ENCODE results near the gene PICK1.

The PICK1 gene

GRCh38 chr22:38087855-38088254, 30.7 kb downstream of the PICK1 start:
- DNase-seq (ENCODE audit: low read depth, low spot score) = no peak

GRCh38 chr22:38088629-38089473, 31.6 kb downstream of the PICK1 start:
- no peak for DNase-seq (ENCODE audit: low read depth, low spot score)

DNA sequence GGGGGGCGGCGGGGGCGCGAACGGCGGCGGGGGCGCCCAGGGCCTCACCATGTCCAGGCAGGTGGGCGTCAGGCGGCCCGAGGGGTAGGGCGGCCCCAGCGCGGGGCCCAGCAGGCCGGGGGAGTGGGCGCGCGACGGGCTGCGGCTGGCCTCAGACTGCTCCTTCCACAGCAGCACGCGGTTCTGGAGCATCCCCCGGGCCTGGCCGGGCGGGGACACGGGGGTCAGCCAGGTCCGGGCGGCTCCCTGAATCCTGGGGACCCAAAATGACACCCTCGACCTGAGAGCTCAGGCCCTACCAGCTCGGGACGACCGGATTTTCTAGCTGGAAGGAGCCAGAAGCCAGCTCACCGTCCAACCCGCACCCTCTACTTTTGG, 32.3 kb downstream of the PICK1 start:
- DNase-seq (ENCODE audit: low read depth, low spot score) = no peak

- DNase-seq (ENCODE audit: low read depth, low spot score) = no peak
Measured at GRCh38 chr22:38097058-38097457, 39.9 kb downstream of the PICK1 start.

GRCh38 chr22:38097557-38098409, 40.6 kb downstream of the PICK1 start:
- no peak for DNase-seq (ENCODE audit: low read depth, low spot score)

DNA sequence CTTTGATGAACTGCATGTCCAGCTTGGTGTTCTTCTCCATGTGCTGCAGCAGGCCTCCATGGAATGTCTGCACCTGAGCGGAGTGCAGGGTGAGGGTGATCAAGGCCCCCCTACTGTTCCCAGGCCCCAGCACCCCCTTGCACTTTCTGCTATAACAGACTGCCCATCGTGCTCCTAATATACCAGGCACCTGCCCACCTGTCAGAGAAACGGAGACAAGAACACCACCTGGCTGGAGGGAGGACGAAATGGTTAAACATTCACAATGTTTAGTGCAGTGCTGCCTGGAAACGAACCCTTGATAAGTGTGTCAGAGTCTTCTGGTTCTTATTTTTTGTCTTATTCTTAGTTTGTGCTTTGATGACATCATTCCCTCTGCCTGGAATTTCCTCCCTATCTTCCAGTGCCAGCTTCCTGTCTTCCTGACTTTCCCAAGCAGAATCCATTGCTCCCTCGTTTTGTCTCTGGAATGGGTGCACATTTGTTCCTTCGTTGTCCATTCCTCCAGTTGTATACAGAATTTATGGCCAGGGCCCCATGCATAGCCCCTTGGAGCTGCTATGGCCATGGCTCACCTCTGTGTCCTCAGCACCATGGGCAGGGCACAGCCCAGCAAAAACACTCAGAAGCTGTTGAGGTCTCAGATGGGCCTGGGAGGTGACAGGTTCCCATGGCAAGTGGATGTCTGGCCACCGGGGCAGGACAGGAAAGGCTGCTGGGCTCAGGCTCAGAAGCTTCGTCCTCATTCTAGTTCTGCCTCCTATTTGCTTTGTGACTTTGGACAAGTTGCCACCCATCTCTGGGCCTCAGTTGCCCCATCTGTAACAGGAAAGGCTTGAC, 41.4 kb downstream of the PICK1 start:
- DNase-seq (ENCODE audit: low read depth, low spot score) = no peak

DNA sequence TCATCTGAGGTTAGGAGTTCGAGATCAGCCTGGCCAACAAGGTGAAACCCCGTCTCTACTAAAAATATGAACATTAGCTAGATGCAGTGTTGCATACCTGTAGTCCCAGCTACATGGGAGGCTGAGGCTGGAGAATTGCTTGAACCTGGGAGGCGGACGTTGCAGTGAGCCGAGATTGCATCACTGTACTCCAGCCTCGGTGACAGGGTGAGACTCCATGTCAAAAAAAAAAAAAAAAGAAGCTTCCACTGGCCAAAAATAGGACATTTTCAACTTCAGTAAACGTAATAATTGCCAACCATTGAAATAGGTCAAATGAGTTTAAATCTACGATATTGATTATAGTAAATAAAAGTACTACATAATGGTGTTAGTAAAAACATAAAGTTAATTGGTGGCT, 46.4 kb downstream of the PICK1 start:
- DNase-seq (ENCODE audit: low read depth, low spot score) = no peak

GRCh38 chr22:38104084-38104483, 46.9 kb downstream of the PICK1 start:
- no peak for DNase-seq (ENCODE audit: low read depth, low spot score)

DNA sequence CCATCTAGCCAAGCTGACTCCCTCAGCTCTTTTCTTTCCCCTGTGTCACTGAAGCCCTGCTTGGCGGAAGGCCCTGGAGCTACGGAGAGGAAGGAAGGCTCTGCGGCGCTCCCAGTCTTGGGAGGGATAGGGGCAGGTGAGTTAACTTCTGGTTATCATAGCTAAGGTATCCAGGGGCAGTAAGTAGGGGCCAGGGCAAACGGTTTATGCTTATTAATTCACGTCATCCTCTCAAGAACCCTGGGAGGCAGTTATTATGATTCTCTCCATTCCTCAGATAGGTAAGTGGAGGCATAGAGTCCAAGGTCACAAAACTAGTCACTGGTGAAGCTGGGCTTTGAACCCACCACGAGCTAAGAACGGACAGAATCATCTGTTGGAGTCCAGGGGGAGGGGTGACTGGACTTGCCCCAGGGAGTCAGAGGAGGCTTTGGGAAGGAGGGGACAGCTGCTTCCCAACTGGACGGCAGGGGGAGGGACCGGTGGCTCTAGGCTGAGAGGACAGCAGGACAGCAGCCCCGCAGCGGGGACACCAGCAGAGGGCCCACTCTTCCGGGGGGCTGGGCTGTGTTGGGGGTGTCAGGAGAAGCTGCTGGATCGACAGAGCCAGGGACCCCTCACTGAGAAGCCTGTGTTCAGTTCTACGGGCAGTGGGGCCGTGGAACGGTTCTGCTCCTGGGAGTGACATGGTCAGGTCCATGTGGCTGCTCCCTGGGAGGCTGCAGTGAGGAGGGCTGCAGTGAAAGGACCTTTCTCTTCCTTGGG, 49.8 kb downstream of the PICK1 start:
- no peak for DNase-seq (ENCODE audit: low read depth, low spot score)

- DNase-seq (ENCODE audit: low read depth, low spot score) = no peak
Measured at GRCh38 chr22:38107692-38108515, 50.7 kb downstream of the PICK1 start.

GRCh38 chr22:38108561-38109319, 51.5 kb downstream of the PICK1 start:
- no peak for DNase-seq (ENCODE audit: low read depth, low spot score)

DNA sequence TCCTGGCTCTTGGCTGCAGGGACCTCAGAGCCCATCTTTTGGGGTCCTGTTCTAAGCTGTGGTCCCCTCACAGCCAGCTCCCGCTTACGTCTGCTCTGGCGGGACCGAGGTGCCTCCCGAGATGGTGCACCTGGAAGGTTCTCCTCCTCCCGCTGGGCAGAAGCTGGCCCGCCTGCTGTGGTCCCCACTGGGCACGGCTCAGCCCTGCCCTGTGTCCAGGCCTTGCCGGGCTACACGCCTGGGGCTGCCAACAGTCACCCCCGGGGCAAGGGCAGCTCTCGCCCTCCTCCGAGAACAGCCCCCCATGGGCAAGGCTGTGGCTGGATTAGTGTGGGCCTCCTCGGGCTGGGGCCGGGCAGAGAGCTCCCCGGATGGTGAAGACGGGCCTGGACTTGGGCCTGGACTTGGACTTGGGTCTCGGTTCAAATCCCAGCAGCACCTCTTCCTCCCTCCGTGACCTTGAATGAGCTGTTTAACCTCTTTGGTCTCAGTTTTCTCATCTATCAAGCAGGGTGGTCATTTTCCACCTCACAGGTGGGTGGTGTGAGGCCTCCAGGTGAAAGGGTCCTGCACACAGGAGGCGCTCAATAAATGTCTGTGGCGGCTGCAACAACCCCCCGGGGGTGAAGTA, 52.3 kb downstream of the PICK1 start:
- no peak for DNase-seq (ENCODE audit: low read depth, low spot score)

- no peak for DNase-seq (ENCODE audit: low read depth, low spot score)
Measured at GRCh38 chr22:38110008-38110862, 53.0 kb downstream of the PICK1 start, which contains the start of gene BAIAP2L2. Gene BAIAP2L2, minus strand, starts transcription at chr22:38110684. Its CDS starts 159 bp downstream, at chr22:38110525.

DNA sequence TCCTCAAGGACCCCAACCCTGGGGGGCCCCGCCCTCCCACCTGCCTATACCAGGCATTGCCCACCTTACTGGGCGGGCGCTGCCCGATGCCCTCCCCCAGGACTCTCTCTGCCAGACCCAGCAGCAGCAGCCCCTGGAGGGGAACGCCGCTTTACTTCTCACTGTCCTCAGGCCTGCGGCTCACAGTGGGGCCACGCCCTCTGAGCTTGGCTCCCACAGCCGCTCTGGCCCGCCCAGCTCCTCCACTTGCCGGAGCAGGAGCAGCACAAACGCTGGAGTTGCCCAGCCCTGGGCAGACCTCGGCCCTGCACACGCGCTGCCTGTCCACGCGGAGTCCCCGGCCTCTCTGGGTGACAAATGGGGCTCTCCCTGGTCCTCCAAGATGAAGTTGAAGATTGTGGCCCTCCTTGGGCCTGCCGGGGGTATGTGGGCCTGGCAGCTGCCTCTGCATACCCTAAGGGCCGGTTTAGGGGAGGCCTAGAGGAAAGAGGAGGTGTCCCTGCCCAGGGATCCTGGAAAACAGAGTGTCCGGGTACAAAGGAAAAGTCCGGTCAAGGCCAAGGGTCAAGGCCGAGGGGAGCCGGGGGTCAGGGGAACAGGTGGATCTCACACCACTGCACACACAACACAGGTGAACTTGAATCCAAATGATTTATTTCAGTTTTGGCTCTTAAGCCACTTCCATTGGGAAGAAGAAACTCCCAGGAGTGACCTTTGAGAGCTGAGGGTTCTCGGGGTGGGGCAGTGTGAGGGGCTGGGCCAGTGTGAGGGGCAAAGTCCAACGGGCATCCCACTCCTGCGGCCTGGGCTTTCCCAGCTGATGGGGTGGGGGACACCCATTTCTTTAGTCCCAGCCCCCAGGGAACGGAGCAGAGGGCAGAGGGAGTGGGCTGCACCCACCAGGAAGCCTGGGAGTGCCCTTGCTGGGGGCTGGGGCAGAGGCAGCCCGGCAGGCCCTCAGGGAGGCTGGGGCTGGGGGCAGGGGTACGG, 54.0 kb downstream of the PICK1 start:
- no peak for DNase-seq (ENCODE audit: low read depth, low spot score)

DNA sequence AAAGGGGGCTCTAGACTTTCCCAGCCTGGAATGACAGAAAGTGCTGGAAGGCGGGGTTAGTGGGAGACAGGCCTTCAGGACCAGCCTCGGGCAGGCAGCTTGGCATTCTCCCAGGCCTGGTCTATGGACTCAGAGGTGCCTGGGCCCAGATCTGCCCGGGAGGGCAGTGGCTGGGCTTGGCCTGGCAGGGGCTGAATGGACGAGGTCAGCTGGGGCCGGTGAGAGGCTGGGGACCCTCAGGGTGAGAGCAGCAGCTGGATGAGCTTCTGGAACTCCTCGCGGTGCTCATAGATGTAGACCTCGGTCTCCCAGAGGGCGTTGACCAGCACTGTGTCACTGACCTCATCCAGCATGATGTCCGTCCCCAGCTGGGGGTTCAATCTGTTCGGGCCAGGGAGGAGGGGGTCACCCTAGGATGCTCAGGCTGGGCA, 54.7 kb downstream of the PICK1 start:
- no peak for DNase-seq (ENCODE audit: low read depth, low spot score)

DNA sequence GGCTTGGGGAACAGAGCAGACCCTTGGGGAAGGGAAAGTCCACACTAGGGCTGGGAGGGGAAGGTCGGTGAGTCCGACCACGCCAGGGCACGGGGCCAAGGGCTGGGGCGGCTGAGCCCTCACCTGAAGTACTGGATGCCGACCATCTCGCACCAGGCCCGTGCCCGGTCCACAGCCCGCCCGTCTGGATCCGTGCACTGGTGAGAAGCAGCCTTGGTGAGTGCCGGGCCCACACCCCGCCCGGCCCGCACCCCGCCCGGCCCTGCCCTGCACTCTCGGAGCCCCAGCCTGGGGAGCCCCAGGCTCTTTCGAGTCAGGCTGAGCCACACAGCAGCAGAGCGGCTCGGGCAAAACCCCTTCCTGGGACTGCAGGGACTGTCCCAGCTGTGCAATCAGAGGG, 55.2 kb downstream of the PICK1 start:
- no peak for DNase-seq (ENCODE audit: low read depth, low spot score)

Data from smooth muscle cell of the brain vasculature (primary cell).